AG04450 (cell line): Measurements from ENCODE around the gene GCN1. TPM values are rescaled to one million over a fixed set of nuclear protein-coding genes. Genes with fewer than 3 reads are reported as not detected.

Experiments
- CTCF ChIA-PET: fragments of 300-600, 350-600 bp; formaldehyde crosslinking; extraction: SDS; loops from one replicate; lab custom pipeline; 2022; ENCODE audit warnings: antibody characterized with exemption, inconsistent platforms; lab: Charles Lee
- POLR2A ChIA-PET: fragments of 350-600 bp; formaldehyde crosslinking; extraction: SDS; loops from one replicate; lab custom pipeline; 2021; ENCODE audit warnings: antibody characterized with exemption, inconsistent platforms; lab: Yijun Ruan, JAX
- DNase-seq: peaks from one replicate; pipeline ENCODE4 v3.0.0-alpha.2; 2011; ENCODE audit warnings: low read depth, low spot score
- H3K27ac ChIP-seq: one replicate; pipeline ENCODE4 v1.5.1; 2012; ENCODE audit warnings: low read depth, low read length, control low read depth
- H3K27me3 ChIP-seq: one replicate; pipeline ENCODE4 v1.6.0; 2012; ENCODE audit warnings: low read length; ENCODE audit not compliant: control insufficient read depth, insufficient read depth
- H3K4me3 ChIP-seq: 2 replicates; pipeline ENCODE4 v1.5.1; 2011; ENCODE audit warnings: mild to moderate bottlenecking, low read depth, low read length, control low read depth
- H3K9me3 ChIP-seq: 2 replicates; pipeline ENCODE4 v1.5.1; 2012; ENCODE audit warnings: low read length; ENCODE audit not compliant: control insufficient read depth, insufficient read depth
- CTCF ChIP-seq: IDR thresholded peaks from 2 replicates; pipeline ENCODE4 v1.5.1; 2011; ENCODE audit warnings: low read depth, low read length, control low read depth, inconsistent platforms
- polyA plus RNA-seq: library from polyadenylated mRNA; depleted of rRNA; stranded (reverse); fragments of >200 nt; gene quantifications from 2 replicates; pipeline ENCODE4 v1.2.3, GENCODE V29; 2011

GCN1 gene
- polyA plus RNA-seq, 1 experiment, result 44.5 TPM

- TF ChIP-seq CTCF, result peak; percentile 99
- Histone ChIP-seq H3K27ac (peak overlapping the region; percentile 81), H3K27me3 (no peaks in the 10 kb centered on the region), H3K9me3 (no peaks in the 10 kb centered on the region; the same call in 1 of the 2 replicates), H3K4me3 (peak overlapping the region; percentile 68)
- ChIA-PET CTCF (interaction anchor here (0.8 to 1.2 kb wide), 5 partner anchors 9 to 217 kb away, joined by 3 to 7 read pairs (median 6); no protein-coding TSS in a partner anchor), POLR2A (interaction anchor here (0.6 to 1.5 kb wide), 5 partner anchors 30 to 114 kb away, joined by 3 to 7 read pairs (median 4); partner anchors contain the start of genes RAB35 and RPLP0)
- DNase-seq, result peak; percentile 98
These were observed 107.5 kb downstream of the GCN1 start for GRCh38 chr12:120086801-120087621.

GRCh38 chr12:120085920-120086645 is 108.4 kb downstream of the GCN1 start:
- ChIA-PET POLR2A (interaction anchor here (0.9 to 1.5 kb wide), 3 partner anchors 31 to 115 kb away, joined by 3 to 7 read pairs (median 6); partner anchors contain the start of genes RAB35 and RPLP0), CTCF (interaction anchor here (0.6 to 1.2 kb wide), 3 partner anchors 28 to 123 kb away, joined by 3 to 4 read pairs (median 3); no protein-coding TSS in a partner anchor)
- Histone ChIP-seq H3K9me3 (no peaks in the 10 kb centered on the region; the same call in 1 of the 2 replicates), H3K27me3 (no peaks in the 10 kb centered on the region), H3K27ac (no peak overlapping the region), H3K4me3 (no peak overlapping the region)
- no peak for TF ChIP-seq CTCF
- no peak for DNase-seq

- CTCF ChIA-PET, result no interaction called here
- Histone ChIP-seq H3K9me3 (no peaks in the 10 kb centered on the region), H3K27me3 (peaks cover 17% of the 10 kb centered on the region), H3K27ac (no peak overlapping the region), H3K4me3 (no peak overlapping the region)
- no peak for TF ChIP-seq CTCF
- POLR2A ChIA-PET, result no interaction called here
- no peak for DNase-seq
These were observed 112.9 kb downstream of the GCN1 start for GRCh38 chr12:120081641-120082040.

GRCh38 chr12:120079411-120080400 is 114.8 kb downstream of the GCN1 start:
- Histone ChIP-seq H3K27ac (no peak overlapping the region), H3K27me3 (peaks cover 27% of the 10 kb centered on the region), H3K9me3 (no peaks in the 10 kb centered on the region), H3K4me3 (no peak overlapping the region)
- ChIA-PET POLR2A (no interaction called here), CTCF (no interaction called here)
- no peak for TF ChIP-seq CTCF
- no peak for DNase-seq
